GM21528 (cell line): Measurements from ENCODE around the gene HHATL.

Experiments
- ATAC-seq: cut with Tn5 transposase; IDR thresholded peaks from one replicate; pipeline ENCODE4 v1.9.1; 2021; ENCODE audit warnings: mild to moderate bottlenecking, moderate library complexity; ENCODE audit not compliant: unreplicated experiment, low FRiP score

Gene HHATL

GRCh38 chr3:42656680-42657610, 45.7 kb downstream of the HHATL start:
- no peak for ATAC-seq

GRCh38 chr3:42655980-42656679, 46.5 kb downstream of the HHATL start:
- no peak for ATAC-seq

GRCh38 chr3:42655331-42655888, 47.2 kb downstream of the HHATL start:
- ATAC-seq: no peak

- ATAC-seq: no peak
These were observed 48.0 kb downstream of the HHATL start for GRCh38 chr3:42654331-42655201.

GRCh38 chr3:42653560-42654330, 48.9 kb downstream of the HHATL start, which contains the start of gene ZBTB47:
Gene ZBTB47, plus strand, starts transcription at chr3:42653697. Its CDS starts 4,659 bp downstream, at chr3:42658356.
- ATAC-seq: no peak

GRCh38 chr3:42653303-42653559, 49.4 kb downstream of the HHATL start:
- no peak for ATAC-seq

- no peak for ATAC-seq
These were observed 49.8 kb downstream of the HHATL start for GRCh38 chr3:42652611-42653302.

- ATAC-seq: no peak
These were observed 50.4 kb downstream of the HHATL start for GRCh38 chr3:42652251-42652610.

GRCh38 chr3:42651248-42652091, 51.1 kb downstream of the HHATL start:
- no peak for ATAC-seq

- no peak for ATAC-seq
These were observed 52.8 kb downstream of the HHATL start for GRCh38 chr3:42649783-42650182.

GRCh38 chr3:42649006-42649405, 53.6 kb downstream of the HHATL start:
- ATAC-seq: no peak

GRCh38 chr3:42647821-42648459, 54.7 kb downstream of the HHATL start:
- no peak for ATAC-seq
